T-cell (primary cell): ENCODE data around the gene SLC43A2. TPM values are rescaled to one million over a fixed set of nuclear protein-coding genes. Genes with fewer than 3 reads are reported as not detected.

Experiments used
- ATAC-seq, 4 experiments: fragments of 200-7000 bp in 3 of 4; fragments of 150-1000 bp in 1 of 4; cut with Tn5 transposase; replicated peaks in 1 of 4; 1 replicate in 3 of 4; 2 replicates in 1 of 4; pipeline ENCODE4 v1.10.0; 2021; ENCODE audit warnings: moderate library complexity in 3 of 4, mild to moderate bottlenecking in 2 of 4, moderate number of reproducible peaks in 1 of 4
- CTCF ChIA-PET, 2 donors: fragments of 300-600 bp; sonication (Branson Sonifier 250); formaldehyde crosslinking; loops; one replicate each; lab custom pipeline; 2022; ENCODE audit warnings: antibody characterized with exemption in 2 of 2; lab: Charles Lee
- POLR2A ChIA-PET, 2 donors: fragments of 300-600 bp; sonication (Branson Sonifier 250); formaldehyde crosslinking; loops; one replicate each; lab custom pipeline; 2022; ENCODE audit warnings: antibody characterized with exemption in 2 of 2; lab: Charles Lee
- DNase-seq, 35 experiments: peaks; one replicate each; pipeline versions ENCODE4 v3.0.0 to v3.0.0-alpha.2; 2013 to 2023
- H3K27ac ChIP-seq: one replicate; pipeline ENCODE4 v1.5.1; 2013; ENCODE audit warnings: low read length
- H3K27me3 ChIP-seq, 2 experiments: replicated peaks in 1 of 2; 1 replicate in 1 of 2; 2 replicates in 1 of 2; pipeline versions ENCODE4 v1.6.1 to v1.7.0; 2013; ENCODE audit warnings: low read length in 1 of 2, mixed read lengths in 1 of 2; ENCODE audit not compliant: control insufficient read depth in 2 of 2, insufficient read depth in 2 of 2; ENCODE audit errors: extremely low read depth in 1 of 2
- H3K36me3 ChIP-seq, 2 donors: 1 replicate in 1 of 2; 2 replicates in 1 of 2; pipeline versions ENCODE4 v1.6.1 to v1.7.0; 2013; ENCODE audit warnings: low read length in 1 of 2; ENCODE audit not compliant: control insufficient read depth in 2 of 2, insufficient read depth in 1 of 2; ENCODE audit errors: extremely low read depth in 1 of 2
- H3K4me1 ChIP-seq, 2 experiments: 1 replicate in 1 of 2; 2 replicates in 1 of 2; pipeline versions ENCODE4 v1.6.1 to v1.7.0; 2013; ENCODE audit warnings: low read length in 2 of 2, mixed read lengths in 1 of 2; ENCODE audit not compliant: insufficient read depth in 2 of 2, control insufficient read depth in 1 of 2; ENCODE audit errors: extremely low read depth in 1 of 2
- H3K4me3 ChIP-seq, 2 donors: 1 replicate in 1 of 2; 2 replicates in 1 of 2; pipeline versions ENCODE4 v1.5.1 to v1.7.0; 2013; ENCODE audit warnings: mild to moderate bottlenecking in 2 of 2, low read length in 1 of 2, moderate library complexity in 1 of 2; ENCODE audit not compliant: control insufficient read depth in 1 of 2; ENCODE audit errors: extremely low read depth in 1 of 2
- H3K9me3 ChIP-seq: 2 replicates; pipeline ENCODE4 v1.7.0; 2013
- H3K27ac Mint-ChIP-seq, 2 donors: one replicate each; pipeline ENCODE4 v1.8.0; 2020 to 2021; ENCODE audit warnings: mild to moderate bottlenecking in 2 of 2, mixed read lengths in 2 of 2
- H3K27me3 Mint-ChIP-seq, 2 donors: one replicate each; pipeline ENCODE4 v1.8.0; 2021 to 2022; ENCODE audit warnings: mixed read lengths in 2 of 2
- H3K36me3 Mint-ChIP-seq: one replicate; pipeline ENCODE4 v1.8.0; 2021; ENCODE audit warnings: mixed read lengths
- H3K4me1 Mint-ChIP-seq, 3 donors: one replicate each; pipeline ENCODE4 v1.8.0; 2020 to 2022; ENCODE audit warnings: mixed read lengths in 3 of 3, mild to moderate bottlenecking in 1 of 3
- H3K4me3 Mint-ChIP-seq, 3 donors: one replicate each; pipeline ENCODE4 v1.8.0; 2020 to 2022; ENCODE audit warnings: mild to moderate bottlenecking in 3 of 3, mixed read lengths in 3 of 3, moderate library complexity in 3 of 3
- H3K9me3 Mint-ChIP-seq, 3 donors: one replicate each; pipeline ENCODE4 v1.8.0; 2020 to 2022; ENCODE audit warnings: mixed read lengths in 3 of 3
- WGBS: methylation state at CpG from one replicate; pipeline ENCODE4 v1.1.5; 2013; ENCODE audit warnings: missing lambda C conversion rate; ENCODE audit not compliant: insufficient coverage; 5-methylcytosine and 5-hydroxymethylcytosine counted together
- total RNA-seq, 35 experiments: library from RNA in 6 of 35; stranded (reverse) in 6 of 35; fragments of 120-200 nt in 1 of 35; gene quantifications; one replicate each; pipeline versions ENCODE4 v1.2.1 to v1.2.4 and lab custom pipeline; 2013 to 2026

Gene SLC43A2
- total RNA-seq, 5 donors from 2014 or later (not counting 1 experiment from before 2014, with no cell fraction given), result 3.8 to 14.7 (median 7.8) TPM

GRCh38 chr17:1620486-1620885 lies 8.1 kb downstream of the SLC43A2 start:
- H3K4me3 Mint-ChIP-seq, result no peak overlapping the region
- ATAC-seq, result no peak
- H3K36me3 ChIP-seq, result no peaks in the 10 kb centered on the region
- no peak overlapping the region for H3K27ac Mint-ChIP-seq
- 77% methylated on average over 7 of the region's 13 CpGs for WGBS
- peaks cover 0 to 5% of the 10 kb centered on the region in 2 experiments for H3K27me3 ChIP-seq
- no peak overlapping the region for H3K27ac ChIP-seq
- no peaks in the 10 kb centered on the region for H3K36me3 Mint-ChIP-seq
- POLR2A ChIA-PET, result no interaction called here
- no peaks in the 10 kb centered on the region for H3K27me3 Mint-ChIP-seq
- no peak overlapping the region for H3K4me3 ChIP-seq
- DNase-seq, result no peak
- H3K4me1 Mint-ChIP-seq, result peaks cover 0 to 2% (median 0%) of the 10 kb centered on the region in 3 donors
- CTCF ChIA-PET, result no interaction called here
- H3K4me1 ChIP-seq, result no peaks in the 10 kb centered on the region
- H3K9me3 ChIP-seq, result no peaks in the 10 kb centered on the region
- no peaks in the 10 kb centered on the region for H3K9me3 Mint-ChIP-seq

DNA sequence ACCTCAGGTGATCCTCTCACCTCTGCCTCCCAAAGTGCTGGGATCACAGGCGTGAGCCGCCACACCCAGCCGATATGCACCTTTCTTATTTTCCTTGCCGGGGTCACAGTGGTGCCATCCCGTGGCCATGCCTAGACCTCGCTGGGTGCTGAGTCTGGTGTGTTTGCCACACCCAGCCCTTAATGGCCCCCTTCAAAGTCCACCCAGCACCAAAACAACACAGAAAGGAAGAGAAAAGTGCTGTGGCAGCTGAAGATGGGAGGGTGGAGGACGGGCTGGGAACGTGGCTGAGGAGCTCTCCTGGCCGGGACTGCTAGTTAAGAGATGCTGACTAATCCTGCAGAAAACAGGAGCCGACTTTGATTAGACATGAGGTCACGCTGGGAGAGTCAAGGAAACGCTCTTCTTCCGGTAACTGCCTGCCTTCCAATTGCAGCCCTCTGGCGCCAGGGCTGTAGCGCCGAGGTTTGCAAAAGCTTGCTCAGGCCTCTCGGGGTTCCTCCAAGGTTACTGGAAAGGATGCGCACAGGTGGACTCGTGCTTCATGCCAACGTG lies 10.9 kb downstream of the SLC43A2 start:
- 74% methylated on average over 18 of the region's 20 CpGs for WGBS

GRCh38 chr17:1616101-1616500 lies 12.5 kb downstream of the SLC43A2 start:
- WGBS, result 86% methylated on average over 10 of the region's 13 CpGs
- Histone ChIP-seq H3K4me3 (no peak overlapping the region), H3K36me3 (no peaks in the 10 kb centered on the region), H3K27me3 (no peaks in the 10 kb centered on the region), H3K9me3 (no peaks in the 10 kb centered on the region), H3K27ac (no peak overlapping the region), H3K4me1 (no peaks in the 10 kb centered on the region)
- CTCF ChIA-PET, result interaction anchor here in 1 of 2 donors (0.7 kb wide), 1 partner anchor 59 kb away, joined by 3 read pairs; no protein-coding TSS in a partner anchor
- no peaks in the 10 kb centered on the region for H3K9me3 Mint-ChIP-seq
- H3K4me1 Mint-ChIP-seq, result peaks cover 0 to 2% (median 0%) of the 10 kb centered on the region in 3 donors
- no peak overlapping the region for H3K27ac Mint-ChIP-seq
- H3K4me3 Mint-ChIP-seq, result no peak overlapping the region
- DNase-seq (no peak), ATAC-seq (no peak)
- H3K27me3 Mint-ChIP-seq, result no peaks in the 10 kb centered on the region
- POLR2A ChIA-PET, result no interaction called here
- no peaks in the 10 kb centered on the region for H3K36me3 Mint-ChIP-seq

More for the DNA sequence above, 10.9 kb downstream of the SLC43A2 start:
- H3K36me3 ChIP-seq, result no peaks in the 10 kb centered on the region
- Mint-ChIP-seq H3K4me3 (no peak overlapping the region), H3K9me3 (no peaks in the 10 kb centered on the region), H3K4me1 (peaks cover 0 to 2% (median 0%) of the 10 kb centered on the region in 3 donors), H3K27ac (no peak overlapping the region), H3K36me3 (no peaks in the 10 kb centered on the region), H3K27me3 (no peaks in the 10 kb centered on the region)
- H3K4me1 ChIP-seq, result no peaks in the 10 kb centered on the region
- ATAC-seq, result no peak
- no peak overlapping the region for H3K27ac ChIP-seq
- H3K4me3 ChIP-seq, result no peak overlapping the region
- H3K9me3 ChIP-seq, result no peaks in the 10 kb centered on the region
- DNase-seq, result no peak
- ChIA-PET CTCF (interaction anchor here in 1 of 2 donors (0.5 to 1.1 kb wide), 2 partner anchors 16 to 253 kb away, joined by 3 read pairs; no protein-coding TSS in a partner anchor), POLR2A (no interaction called here)
- no peaks in the 10 kb centered on the region for H3K27me3 ChIP-seq

GRCh38 chr17:1612400-1612799 lies 16.2 kb downstream of the SLC43A2 start:
- no peaks in the 10 kb centered on the region for H3K36me3 Mint-ChIP-seq
- no peaks in the 10 kb centered on the region for H3K9me3 Mint-ChIP-seq
- no peak overlapping the region for H3K4me3 ChIP-seq
- peaks cover 0 to under 1% of the 10 kb centered on the region in 2 experiments for H3K27me3 ChIP-seq
- peaks cover 0 to under 1% of the 10 kb centered on the region in 2 experiments for H3K4me1 ChIP-seq
- ATAC-seq, result no peak
- 89% methylated on average over 13 of the region's 16 CpGs for WGBS
- no peak overlapping the region for H3K27ac ChIP-seq
- ChIA-PET POLR2A (no interaction called here), CTCF (no interaction called here)
- no peaks in the 10 kb centered on the region for H3K27me3 Mint-ChIP-seq
- no peaks in the 10 kb centered on the region for H3K36me3 ChIP-seq
- H3K27ac Mint-ChIP-seq, result no peak overlapping the region
- no peak overlapping the region for H3K4me3 Mint-ChIP-seq
- H3K9me3 ChIP-seq, result no peaks in the 10 kb centered on the region
- DNase-seq, result no peak
- peaks cover 0 to 1% (median 0%) of the 10 kb centered on the region in 3 donors for H3K4me1 Mint-ChIP-seq

DNA sequence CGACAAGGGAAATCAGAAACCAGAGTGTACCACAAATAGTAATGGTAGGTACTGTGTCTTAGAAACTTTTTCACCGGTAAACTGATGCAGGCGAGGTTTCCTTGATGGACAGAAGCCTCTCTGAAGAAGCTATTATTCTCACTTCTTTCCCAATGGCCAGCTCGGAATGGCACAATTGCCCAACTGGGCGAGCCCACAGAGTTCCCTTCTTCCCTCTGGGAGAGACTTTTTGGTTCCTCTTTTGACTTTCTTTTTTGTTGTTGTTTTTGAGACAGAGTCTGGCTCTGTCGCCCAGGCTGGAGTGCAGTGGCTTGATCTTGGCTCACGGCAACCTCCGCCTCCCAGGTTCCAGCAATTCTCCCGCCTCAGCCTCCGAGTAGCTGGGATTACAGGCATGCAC lies 16.9 kb downstream of the SLC43A2 start:
- H3K27me3 Mint-ChIP-seq, result no peaks in the 10 kb centered on the region
- ChIA-PET POLR2A (no interaction called here), CTCF (no interaction called here)
- Histone ChIP-seq H3K4me1 (peaks cover 0 to 7% of the 10 kb centered on the region in 2 experiments), H3K4me3 (no peak overlapping the region), H3K36me3 (no peaks in the 10 kb centered on the region), H3K27me3 (peaks cover 0 to 4% of the 10 kb centered on the region in 2 experiments), H3K27ac (no peak overlapping the region), H3K9me3 (no peaks in the 10 kb centered on the region)
- no peak overlapping the region for H3K27ac Mint-ChIP-seq
- H3K4me1 Mint-ChIP-seq, result peaks cover 0 to 4% (median 0%) of the 10 kb centered on the region in 3 donors
- WGBS, result 86% methylated on average over 7 of the region's 10 CpGs
- H3K4me3 Mint-ChIP-seq, result no peak overlapping the region
- H3K9me3 Mint-ChIP-seq, result no peaks in the 10 kb centered on the region
- no peak for ATAC-seq
- DNase-seq, result no peak
- H3K36me3 Mint-ChIP-seq, result no peaks in the 10 kb centered on the region

DNA sequence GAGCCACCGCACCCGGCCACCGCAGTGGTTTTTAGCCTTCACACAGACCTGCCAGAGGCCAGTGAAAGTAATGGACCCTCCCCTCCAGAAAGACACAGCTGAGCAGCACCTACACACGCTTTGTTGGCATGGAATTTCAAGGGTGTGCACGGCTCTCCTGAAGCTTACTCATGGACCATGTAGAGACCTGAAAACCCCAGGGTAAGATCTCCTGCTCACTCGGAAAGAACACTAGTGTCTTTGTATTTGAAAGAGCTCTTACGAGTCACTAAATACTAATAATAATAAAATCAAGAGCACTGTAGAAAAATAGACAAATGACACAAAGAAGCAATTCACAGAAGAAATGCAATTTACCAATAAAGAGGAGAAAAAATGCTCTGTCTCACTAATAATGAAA lies 20.0 kb downstream of the SLC43A2 start:
- CTCF ChIA-PET, result no interaction called here
- WGBS, result no CpG with 5 or more reads among the region's 7 CpGs
- no peak overlapping the region for H3K27ac Mint-ChIP-seq
- DNase-seq (no peak), ATAC-seq (no peak)
- no peaks in the 10 kb centered on the region for H3K36me3 Mint-ChIP-seq
- Histone ChIP-seq H3K9me3 (no peaks in the 10 kb centered on the region), H3K27ac (no peak overlapping the region), H3K36me3 (no peaks in the 10 kb centered on the region), H3K27me3 (peaks cover 0 to 16% of the 10 kb centered on the region in 2 experiments), H3K4me3 (no peak overlapping the region), H3K4me1 (peaks cover 0 to 7% of the 10 kb centered on the region in 2 experiments)
- H3K27me3 Mint-ChIP-seq, result peaks cover 0 to 2% of the 10 kb centered on the region in 2 donors
- no peaks in the 10 kb centered on the region for H3K9me3 Mint-ChIP-seq
- H3K4me3 Mint-ChIP-seq, result no peak overlapping the region
- H3K4me1 Mint-ChIP-seq, result peaks cover 0 to 4% (median 0%) of the 10 kb centered on the region in 3 donors
- POLR2A ChIA-PET, result no interaction called here
